ENCODE measurements around the gene TCF7L1.
"Not testable (repeated sequence)": the region's sequence is repeated elsewhere in the genome, so short reads cannot be mapped to it uniquely, and the experiment has no call there.

Gene TCF7L1

GRCh38 chr2:85327822-85328617, 194.8 kb downstream of the TCF7L1 start, which contains the start of gene TGOLN2:
Gene TGOLN2, minus strand, starts transcription at chr2:85327989. Its CDS starts 27 bp downstream, at chr2:85327962.
- peak; percentile 62 for DNase-seq (ENCODE audit: low read depth)
- H3K4me3 ChIP-seq (ENCODE audit: low read depth, low read length), result peak within 1 kb of the TSS; percentile 78

- no peak overlapping the region for H3K4me3 ChIP-seq (ENCODE audit: low read depth, low read length)
Measured at GRCh38 chr2:85329181-85329651, 196.0 kb downstream of the TCF7L1 start.

GRCh38 chr2:85329701-85330100, 196.5 kb downstream of the TCF7L1 start:
- not testable (repeated sequence) for H3K4me3 ChIP-seq (ENCODE audit: low read depth, low read length); DNase-seq (ENCODE audit: low read depth)

More at GRCh38 chr2:85329181-85329651, 196.0 kb downstream of the TCF7L1 start:
- no peak for DNase-seq (ENCODE audit: low read depth)

- DNase-seq (ENCODE audit: low read depth), result no peak
- H3K4me3 ChIP-seq (ENCODE audit: low read depth, low read length), result no peak overlapping the region
Measured at GRCh38 chr2:85330839-85331636, 197.8 kb downstream of the TCF7L1 start.

GRCh38 chr2:85333877-85334276, 200.7 kb downstream of the TCF7L1 start:
- not testable (repeated sequence) for H3K4me3 ChIP-seq (ENCODE audit: low read depth, low read length); DNase-seq (ENCODE audit: low read depth)

- no peak for DNase-seq (ENCODE audit: low read depth)
- H3K4me3 ChIP-seq (ENCODE audit: low read depth, low read length), result no peak overlapping the region
Measured at GRCh38 chr2:85334928-85335327, 201.7 kb downstream of the TCF7L1 start.

GRCh38 chr2:85340034-85340892, 207.1 kb downstream of the TCF7L1 start:
- no peak overlapping the region for H3K4me3 ChIP-seq (ENCODE audit: low read depth, low read length)
- DNase-seq (ENCODE audit: low read depth), result no peak

GRCh38 chr2:85341269-85342029, 208.3 kb downstream of the TCF7L1 start:
- H3K4me3 ChIP-seq (ENCODE audit: low read depth, low read length), result no peak overlapping the region
- no peak for DNase-seq (ENCODE audit: low read depth)

- no peak for DNase-seq (ENCODE audit: low read depth)
- no peak overlapping the region for H3K4me3 ChIP-seq (ENCODE audit: low read depth, low read length)
Measured at GRCh38 chr2:85342156-85342555, 209.0 kb downstream of the TCF7L1 start.

- DNase-seq (ENCODE audit: low read depth), result not testable (repeated sequence)
Measured at GRCh38 chr2:85343207-85343895, 210.2 kb downstream of the TCF7L1 start.

GRCh38 chr2:85344356-85344954, 211.3 kb downstream of the TCF7L1 start:
- DNase-seq (ENCODE audit: low read depth), result no peak

More at GRCh38 chr2:85343207-85343895, 210.2 kb downstream of the TCF7L1 start:
- H3K4me3 ChIP-seq (ENCODE audit: low read depth, low read length), result not testable (repeated sequence)

GRCh38 chr2:85347599-85347998, 214.4 kb downstream of the TCF7L1 start:
- DNase-seq (ENCODE audit: low read depth), result no peak
- H3K4me3 ChIP-seq (ENCODE audit: low read depth, low read length), result no peak overlapping the region

More at GRCh38 chr2:85344356-85344954, 211.3 kb downstream of the TCF7L1 start:
- no peak overlapping the region for H3K4me3 ChIP-seq (ENCODE audit: low read depth, low read length)

- peak overlapping the region; percentile 74 for H3K4me3 ChIP-seq (ENCODE audit: low read depth, low read length)
- DNase-seq (ENCODE audit: low read depth), result no peak
Measured at GRCh38 chr2:85353876-85354285, 220.7 kb downstream of the TCF7L1 start.

GRCh38 chr2:85354286-85355072, 221.3 kb downstream of the TCF7L1 start, which contains the start of the genes ELMOD3 and RETSAT:
Gene ELMOD3, plus strand, starts transcription at chr2:85354769. Its CDS starts 2,430 bp downstream, at chr2:85357199.
Gene RETSAT, minus strand, starts transcription at chr2:85354528. Its CDS starts 21 bp downstream, at chr2:85354507.
- H3K4me3 ChIP-seq (ENCODE audit: low read depth, low read length), result peak within 1 kb of the TSS; percentile 74
- DNase-seq (ENCODE audit: low read depth), result peak; percentile 99

- H3K4me3 ChIP-seq (ENCODE audit: low read depth, low read length), result peak overlapping the region; percentile 74
- DNase-seq (ENCODE audit: low read depth), result no peak
Measured at GRCh38 chr2:85355073-85355410, 221.8 kb downstream of the TCF7L1 start.

- DNase-seq (ENCODE audit: low read depth), result no peak
- H3K4me3 ChIP-seq (ENCODE audit: low read depth, low read length), result peak overlapping the region; percentile 74
Measured at GRCh38 chr2:85355521-85355920, 222.3 kb downstream of the TCF7L1 start.

GRCh38 chr2:85356186-85356585, 223.0 kb downstream of the TCF7L1 start:
- H3K4me3 ChIP-seq (ENCODE audit: low read depth, low read length), result no peak overlapping the region
- DNase-seq (ENCODE audit: low read depth), result no peak
